HepG2 (cell line): ENCODE measurements around the gene RBM19. TPM values are rescaled to one million over a fixed set of nuclear protein-coding genes. Genes with fewer than 3 reads are reported as not detected.

Experiments used
- ATAC-seq: fragments of 200-7000 bp; cut with Tn5 transposase; 3 replicates; pipeline ENCODE4 v1.9.1; 2020; ENCODE audit warnings: mild to moderate bottlenecking, moderate library complexity
- BruUV-seq: library from RNA; stranded (reverse); fragments of 400-500 nt; replicated peaks from 2 replicates; lab custom pipeline; 2021; lab: Mats Ljungman, UMichigan
- CTCF ChIA-PET: fragments of 300-600 bp; formaldehyde crosslinking; extraction: SDS; loops from one replicate; lab custom pipeline; 2021; ENCODE audit warnings: low total read pairs, inconsistent platforms, low intra/inter-chr PET ratio; lab: Yijun Ruan, JAX
- POLR2A ChIA-PET: fragments of 350-600 bp; sonication (Branson Sonifier 250); formaldehyde crosslinking; loops from one replicate; lab custom pipeline; 2020; ENCODE audit warnings: antibody characterized with exemption, inconsistent platforms; lab: Yijun Ruan, JAX
- DNase-seq: peaks from one replicate; pipeline ENCODE4 v3.0.0-alpha.2; 2015; ENCODE audit warnings: low spot score
- FAIRE-seq: peaks from 3 replicates; lab custom pipeline; 2011; peaks lifted over from hg19 to GRCh38; lab: Jason Lieb, UNC
- H2AFZ ChIP-seq: one replicate; pipeline ENCODE4 v1.6.1; 2011; ENCODE audit warnings: low read length, inconsistent platforms
- H3K27ac ChIP-seq: fragments of 300-600 bp; 3 replicates; pipeline ENCODE4 v1.8.0; 2011; ENCODE audit warnings: mixed run types, mild to moderate bottlenecking, mixed read lengths, low read length, inconsistent platforms; ENCODE audit not compliant: insufficient read depth; ENCODE audit errors: extremely low read length
- H3K27me3 ChIP-seq, 2 experiments: fragments of 200-600 bp in 1 of 2; 2 replicates in 1 of 2; 3 replicates in 1 of 2; pipeline versions ENCODE4 v1.6.0 to v1.8.0; 2011; ENCODE audit warnings: low read length in 2 of 2, mild to moderate bottlenecking in 2 of 2, moderate library complexity in 2 of 2, inconsistent platforms in 1 of 2; ENCODE audit not compliant: insufficient read depth in 2 of 2, control insufficient read depth in 1 of 2
- H3K36me3 ChIP-seq, 2 experiments: fragments of 200-600 bp in 1 of 2; replicated peaks in 1 of 2; 2 replicates in 1 of 2; 3 replicates in 1 of 2; pipeline versions ENCODE4 v1.5.1 to v1.8.0; 2011; ENCODE audit warnings: low read length in 2 of 2, inconsistent platforms in 1 of 2; ENCODE audit not compliant: insufficient read depth in 2 of 2, control insufficient read depth in 1 of 2
- H3K4me1 ChIP-seq: 2 replicates; pipeline ENCODE4 v1.5.1; 2012; ENCODE audit warnings: low read length, inconsistent platforms; ENCODE audit not compliant: insufficient read depth
- H3K4me2 ChIP-seq: 2 replicates; pipeline ENCODE4 v1.6.0; 2011; ENCODE audit warnings: low read depth, low read length, inconsistent platforms
- H3K4me3 ChIP-seq, 3 experiments: fragments of 200-600 bp in 1 of 3; sonication (generic), shearing (Covaris generic) in 1 of 3; replicated peaks in 1 of 3; 2 replicates each; pipeline ENCODE4 v1.5.1; 2011 to 2016; ENCODE audit warnings: low read length in 3 of 3, inconsistent platforms in 2 of 3, low read depth in 2 of 3, mild to moderate bottlenecking in 2 of 3, control low read depth in 1 of 3, mixed read lengths in 1 of 3; ENCODE audit not compliant: insufficient read depth in 1 of 3
- H3K79me2 ChIP-seq: one replicate; pipeline ENCODE4 v1.6.1; 2011; ENCODE audit warnings: low read length, inconsistent platforms; ENCODE audit not compliant: insufficient read depth
- H3K9ac ChIP-seq: 2 replicates; pipeline ENCODE4 v1.6.0; 2011; ENCODE audit warnings: mild to moderate bottlenecking, low read depth, low read length, inconsistent platforms; ENCODE audit not compliant: insufficient read depth
- H3K9me3 ChIP-seq: 2 replicates; pipeline ENCODE4 v1.5.1; 2012; ENCODE audit warnings: mild to moderate bottlenecking, low read length
- H4K20me1 ChIP-seq: 2 replicates; pipeline ENCODE4 v1.6.0; 2011; ENCODE audit warnings: inconsistent platforms, mild to moderate bottlenecking, low read length, moderate library complexity; ENCODE audit not compliant: insufficient read depth
- ATF1 ChIP-seq: IDR thresholded peaks from 2 replicates; pipeline ENCODE4 v1.6.1; 2016; ENCODE audit warnings: mild to moderate bottlenecking, control low read depth
- MYPOP ChIP-seq: sonication (generic); formaldehyde crosslinking; IDR thresholded peaks from 2 replicates; pipeline ENCODE4 v1.8.1; 2023; ENCODE audit warnings: mild to moderate bottlenecking, moderate library complexity, missing genetic modification reagents
- POGZ ChIP-seq: sonication (generic); formaldehyde crosslinking; IDR thresholded peaks from 2 replicates; pipeline ENCODE4 v1.4.0; 2020; ENCODE audit warnings: mild to moderate bottlenecking, missing genetic modification reagents
- ZNF263 ChIP-seq: sonication (generic); formaldehyde crosslinking; IDR thresholded peaks from 2 replicates; pipeline ENCODE4 v1.4.0; 2020; ENCODE audit warnings: missing genetic modification reagents
- ZNF354B ChIP-seq: sonication (generic); formaldehyde crosslinking; IDR thresholded peaks from 2 replicates; pipeline ENCODE4 v1.8.0; 2022; ENCODE audit warnings: mild to moderate bottlenecking, missing genetic modification reagents
- ZNF883 ChIP-seq: sonication (generic); formaldehyde crosslinking; IDR thresholded peaks from 2 replicates; pipeline ENCODE4 v1.5.1; 2020; ENCODE audit warnings: mild to moderate bottlenecking, missing genetic modification reagents; ENCODE audit errors: not compliant biosample characterization
- WGBS: methylation state at CpG from one replicate; pipeline ENCODE4 v1.1.6; 2017; ENCODE audit warnings: low lambda C conversion rate; 5-methylcytosine and 5-hydroxymethylcytosine counted together
- in situ Hi-C: cut with HindIII; loops from 2 replicates; pipeline ENCODE4 v1.10.0; 2017; ENCODE audit warnings: low pct_unique_long_range_greater_than_20kb; ENCODE audit not compliant: extremely low pct_ligation_motif_present
- intact Hi-C: fragments of 100-400 bp; cut with micrococcal nuclease; formaldehyde crosslinking; loops from one replicate; pipeline ENCODE4 v1.10.0; 2022; ENCODE audit not compliant: unreplicated experiment
- polyA plus RNA-seq, 8 experiments: library from polyadenylated mRNA; depleted of rRNA in 3 of 8; stranded (reverse) in 7 of 8; unstranded in 1 of 8; fragments of >200 nt; fragmentation: Illumina TruSeq in 4 of 8; extraction: Trizol in 4 of 8; gene quantifications; 2 replicates each; pipeline versions ENCODE4 v1.2.1 to v1.2.3, GENCODE V29; 2011 to 2016; ENCODE audit warnings: low read depth in 4 of 8, missing spikeins in 1 of 8, mixed read lengths in 1 of 8; ENCODE audit not compliant: insufficient read depth in 1 of 8
- total RNA-seq, 5 experiments: library from RNA; depleted of rRNA; stranded (reverse); fragments of >200 nt; fragmentation: Illumina TruSeq; extraction: Trizol; gene quantifications; 2 replicates each; pipeline ENCODE4 v1.2.3, GENCODE V29; 2016; ENCODE audit warnings: low read depth in 1 of 5

RBM19 gene
- total and polyA plus RNA-seq, 2 of the 13 experiments (the other 11 are each of a cell fraction or from before 2014, with no cell fraction given) = 19.3 to 32.2 TPM

- no peak for TF ChIP-seq MYPOP (CRISPR knock-in tag)
- TF ChIP-seq POGZ (CRISPR knock-in tag) = peak; percentile 49; the same call in 1 of the 2 replicates
- no peak for TF ChIP-seq ATF1 (CRISPR knock-in tag)
- TF ChIP-seq ZNF883 = no peak
Observed at GRCh38 chr12:113990250-113991223, 24.4 kb upstream of the RBM19 start (continued).

- in situ Hi-C loops = loop anchor here (10.0 to 25.0 kb wide), 4 partner anchors 226 to 1923 kb away; no protein-coding TSS in a partner anchor
- Histone ChIP-seq H3K4me3 (no peak overlapping the region), H3K9me3 (no peaks in the 10 kb centered on the region), H3K79me2 (no peaks in the 10 kb centered on the region), H3K27ac (no peak overlapping the region), H3K4me1 (peaks cover 62% of the 10 kb centered on the region), H3K9ac (no peak overlapping the region), H3K36me3 (no peaks in the 10 kb centered on the region), H3K27me3 (no peaks in the 10 kb centered on the region), H3K4me2 (no peak overlapping the region), H2AFZ (no peak overlapping the region), H4K20me1 (no peaks in the 10 kb centered on the region)
- DNase-seq (no peak), FAIRE-seq (no peak), ATAC-seq (no peak)
- POLR2A ChIA-PET = no interaction called here
- intact Hi-C loops = no loop called here
- TF ChIP-seq ZNF354B (CRISPR knock-in tag) (no peak), ZNF263 (CRISPR knock-in tag) (peak; percentile 61)
- 71% methylated on average over 4 of the region's 4 CpGs for WGBS
- CTCF ChIA-PET = no interaction called here
- no TSS peak for BruUV-seq
Observed at GRCh38 chr12:113988976-113989375, 22.9 kb upstream of the RBM19 start.
